ENCODE results near the gene C1orf167.

The C1orf167 gene

DNA sequence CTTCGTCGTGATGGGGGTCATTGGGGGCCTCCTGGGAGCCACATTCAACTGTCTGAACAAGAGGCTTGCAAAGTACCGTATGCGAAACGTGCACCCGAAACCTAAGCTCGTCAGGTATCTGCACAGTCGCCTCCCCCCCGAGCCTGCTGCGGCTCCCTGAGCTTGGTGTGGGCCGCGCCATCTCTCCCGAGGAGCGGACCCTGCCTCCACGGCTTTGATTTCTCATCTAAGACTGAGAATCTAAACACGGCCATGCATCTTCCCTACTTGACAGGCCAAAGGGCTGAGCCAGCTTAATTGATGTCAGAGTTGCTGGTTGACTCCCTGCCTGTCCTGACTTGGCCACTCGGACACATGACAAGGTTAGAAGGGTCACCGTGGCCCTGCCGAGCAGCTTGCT lies 66.5 kb downstream of the C1orf167 start:
- H3K36me3 ChIP-seq: peaks cover 87 to 100% (median 96%) of the 10 kb centered on the region in 3 donors
- H3K27ac ChIP-seq: no peak overlapping the region
- no peaks in the 10 kb centered on the region for H3K9me3 ChIP-seq
- no peaks in the 10 kb centered on the region for H3K4me1 ChIP-seq
- H3K27me3 ChIP-seq: no peaks in the 10 kb centered on the region
- no peak overlapping the region for H3K4me3 ChIP-seq
- intact Hi-C loops (cut with DNase I; ENCODE audit: low total_unique reads): no loop called here
- TF ChIP-seq, protein P1, sequence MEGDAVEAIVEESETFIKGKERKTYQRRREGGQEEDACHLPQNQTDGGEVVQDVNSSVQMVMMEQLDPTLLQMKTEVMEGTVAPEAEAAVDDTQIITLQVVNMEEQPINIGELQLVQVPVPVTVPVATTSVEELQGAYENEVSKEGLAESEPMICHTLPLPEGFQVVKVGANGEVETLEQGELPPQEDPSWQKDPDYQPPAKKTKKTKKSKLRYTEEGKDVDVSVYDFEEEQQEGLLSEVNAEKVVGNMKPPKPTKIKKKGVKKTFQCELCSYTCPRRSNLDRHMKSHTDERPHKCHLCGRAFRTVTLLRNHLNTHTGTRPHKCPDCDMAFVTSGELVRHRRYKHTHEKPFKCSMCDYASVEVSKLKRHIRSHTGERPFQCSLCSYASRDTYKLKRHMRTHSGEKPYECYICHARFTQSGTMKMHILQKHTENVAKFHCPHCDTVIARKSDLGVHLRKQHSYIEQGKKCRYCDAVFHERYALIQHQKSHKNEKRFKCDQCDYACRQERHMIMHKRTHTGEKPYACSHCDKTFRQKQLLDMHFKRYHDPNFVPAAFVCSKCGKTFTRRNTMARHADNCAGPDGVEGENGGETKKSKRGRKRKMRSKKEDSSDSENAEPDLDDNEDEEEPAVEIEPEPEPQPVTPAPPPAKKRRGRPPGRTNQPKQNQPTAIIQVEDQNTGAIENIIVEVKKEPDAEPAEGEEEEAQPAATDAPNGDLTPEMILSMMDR (IDR thresholded peaks at IDR 0.05): no peak
- no peak for DNase-seq

DNA sequence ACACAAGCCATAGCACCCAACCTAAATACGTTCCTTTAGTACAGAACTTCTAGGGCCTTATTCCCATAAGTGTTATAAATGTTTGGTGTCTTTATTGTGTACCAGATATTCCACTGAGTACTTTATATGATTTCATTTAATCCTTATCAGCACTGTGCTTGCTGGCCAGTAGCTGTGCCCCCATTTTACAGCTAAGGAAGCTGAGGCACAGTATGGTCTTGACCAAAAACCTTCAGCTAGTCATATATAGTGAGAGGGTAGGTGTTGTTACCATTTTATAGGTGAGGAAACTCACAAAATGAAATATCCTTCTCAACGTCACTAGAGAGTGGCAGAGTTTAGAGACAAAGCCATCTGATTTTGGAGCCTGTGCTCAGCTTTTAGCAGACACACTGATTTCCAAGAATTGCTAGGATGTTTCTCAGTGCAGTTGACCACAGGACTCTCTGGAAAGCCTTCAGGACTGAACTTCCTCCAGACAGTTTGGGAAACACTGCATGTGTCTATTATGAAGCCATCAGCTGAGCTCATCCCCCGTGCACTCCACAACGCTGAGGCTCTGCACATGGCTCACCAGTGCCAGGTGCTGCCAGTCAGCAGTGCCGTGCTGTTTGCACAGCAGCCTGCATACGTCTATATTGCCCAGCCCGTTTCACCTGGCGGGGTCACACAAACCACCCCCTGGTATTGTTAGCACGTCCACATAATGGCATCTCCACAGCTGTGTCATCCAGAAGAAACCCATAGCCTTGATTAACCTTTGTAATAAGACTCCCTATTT lies 70.1 kb downstream of the C1orf167 start:
- H3K4me1 ChIP-seq: no peaks in the 10 kb centered on the region
- H3K27me3 ChIP-seq: no peaks in the 10 kb centered on the region
- no peaks in the 10 kb centered on the region for H3K9me3 ChIP-seq
- no peak for DNase-seq
- no peak overlapping the region for H3K27ac ChIP-seq
- H3K4me3 ChIP-seq: no peak overlapping the region
- TF ChIP-seq, protein P1 (IDR thresholded peaks at IDR 0.05): no peak
- intact Hi-C loops (cut with DNase I; ENCODE audit: low total_unique reads): loop anchor here (10.0 kb wide), 1 partner anchor 373 kb away; no protein-coding TSS in a partner anchor
- peaks cover 91 to 100% (median 96%) of the 10 kb centered on the region in 3 donors for H3K36me3 ChIP-seq

DNA sequence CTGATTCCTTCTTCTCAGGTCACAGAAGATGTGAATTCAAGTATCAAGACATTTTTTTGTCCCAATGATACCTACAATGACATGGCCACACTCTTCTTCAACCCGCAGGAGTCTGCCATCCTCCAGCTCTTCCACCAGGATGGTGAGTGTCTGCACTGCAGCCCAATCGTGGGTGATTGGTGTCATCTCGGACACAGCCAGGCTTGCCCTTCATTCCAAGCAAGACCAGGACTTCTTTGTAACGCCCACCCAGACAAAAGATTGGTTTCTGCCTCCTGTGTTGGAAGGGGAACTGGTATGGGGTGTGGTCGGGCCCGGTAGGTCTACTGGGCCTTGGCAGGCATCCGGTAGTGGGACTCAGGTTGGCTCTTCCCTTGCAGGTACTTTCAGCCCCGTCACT lies 71.5 kb downstream of the C1orf167 start:
- Histone ChIP-seq H3K36me3 (peaks cover 91 to 100% (median 97%) of the 10 kb centered on the region in 3 donors), H3K9me3 (no peaks in the 10 kb centered on the region), H3K4me1 (no peaks in the 10 kb centered on the region), H3K4me3 (no peak overlapping the region), H3K27ac (no peak overlapping the region), H3K27me3 (no peaks in the 10 kb centered on the region)
- no peak for DNase-seq
- intact Hi-C loops (cut with DNase I; ENCODE audit: low total_unique reads): loop anchor here (10.0 kb wide), 1 partner anchor 371 kb away; no protein-coding TSS in a partner anchor
- TF ChIP-seq, protein P1 (IDR thresholded peaks at IDR 0.05): no peak

DNA sequence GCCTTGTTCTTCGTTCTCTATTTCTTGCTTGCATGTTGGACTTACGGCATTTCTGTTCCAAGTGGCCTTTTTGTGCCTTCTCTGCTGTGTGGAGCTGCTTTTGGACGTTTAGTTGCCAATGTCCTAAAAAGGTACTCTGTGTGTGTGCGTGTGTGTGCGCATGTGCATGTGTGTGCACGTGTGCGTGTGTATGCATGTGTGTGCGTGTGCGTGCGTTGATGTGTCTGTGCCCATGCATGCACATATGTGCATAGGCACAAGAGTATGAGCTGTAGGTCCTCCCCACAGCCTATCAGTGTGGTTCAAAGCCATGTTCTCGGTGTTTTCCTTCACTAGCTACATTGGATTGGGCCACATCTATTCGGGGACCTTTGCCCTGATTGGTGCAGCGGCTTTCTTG lies 71.9 kb downstream of the C1orf167 start:
- Histone ChIP-seq H3K27me3 (no peaks in the 10 kb centered on the region), H3K36me3 (peaks cover 88 to 99% (median 96%) of the 10 kb centered on the region in 3 donors), H3K9me3 (no peaks in the 10 kb centered on the region), H3K27ac (no peak overlapping the region), H3K4me3 (no peak overlapping the region), H3K4me1 (no peaks in the 10 kb centered on the region)
- no peak for DNase-seq
- TF ChIP-seq, protein P1 (IDR thresholded peaks at IDR 0.05): no peak
- intact Hi-C loops (cut with DNase I; ENCODE audit: low total_unique reads): loop anchor here (10.0 kb wide), 1 partner anchor 371 kb away; no protein-coding TSS in a partner anchor

DNA sequence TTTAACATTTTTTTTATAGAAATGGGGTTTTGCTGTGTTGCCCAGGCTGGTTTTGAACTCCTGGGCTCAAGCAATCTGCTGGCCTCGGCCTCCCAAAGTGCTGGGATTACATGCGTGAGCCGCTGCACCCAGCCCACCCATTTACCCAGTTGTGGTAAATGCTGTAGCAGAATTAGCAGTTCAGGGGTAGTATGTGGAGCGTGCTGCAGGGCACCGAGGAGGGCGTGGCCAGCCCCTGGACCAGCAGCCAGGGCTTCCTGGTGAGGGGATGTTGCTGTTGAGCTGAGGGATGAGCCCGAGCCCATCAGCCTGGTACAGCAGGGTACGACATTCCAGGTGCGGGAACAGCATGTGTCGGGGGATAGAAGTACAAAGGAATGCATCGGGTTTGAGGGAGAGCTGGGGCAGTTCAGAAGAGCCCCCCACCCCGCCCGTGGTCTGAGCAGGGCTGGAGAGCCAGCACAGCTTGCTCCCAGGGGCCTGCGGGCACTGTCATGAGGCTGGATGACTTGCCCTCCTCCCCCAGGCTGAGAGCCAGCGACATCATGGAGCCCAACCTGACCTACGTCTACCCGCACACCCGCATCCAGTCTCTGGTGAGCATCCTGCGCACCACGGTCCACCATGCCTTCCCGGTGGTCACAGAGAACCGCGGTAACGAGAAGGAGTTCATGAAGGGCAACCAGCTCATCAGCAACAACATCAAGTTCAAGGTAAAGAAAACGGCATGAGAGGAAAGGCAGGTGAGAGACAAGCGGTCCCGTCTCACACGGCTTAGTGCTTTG lies 73.6 kb downstream of the C1orf167 start:
- Histone ChIP-seq H3K4me1 (peaks cover 0 to 9% (median 8%) of the 10 kb centered on the region in 4 donors), H3K27me3 (no peaks in the 10 kb centered on the region), H3K9me3 (no peaks in the 10 kb centered on the region), H3K4me3 (no peak overlapping the region), H3K36me3 (peaks cover 86 to 99% (median 98%) of the 10 kb centered on the region in 3 donors), H3K27ac (no peak overlapping the region)
- no peak for DNase-seq
- intact Hi-C loops (cut with DNase I; ENCODE audit: low total_unique reads): loop anchor here (5.0 to 10.0 kb wide), 2 partner anchors 57 to 369 kb away; no protein-coding TSS in a partner anchor
- TF ChIP-seq, protein P1 (IDR thresholded peaks at IDR 0.05): no peak
